DMS153 treated with DMSO at 0.1 percent for 48 hours (cell line): ENCODE data around the gene HMCES.
"Not testable (repeated sequence)": the region's sequence is repeated elsewhere in the genome, so short reads cannot be mapped to it uniquely, and the experiment has no call there.

Experiments used
- DNase-seq: peaks from one replicate; lab custom pipeline; 2025; ENCODE audit not compliant: unreplicated experiment; lab: John Stamatoyannopoulos, UW

The HMCES gene

DNA sequence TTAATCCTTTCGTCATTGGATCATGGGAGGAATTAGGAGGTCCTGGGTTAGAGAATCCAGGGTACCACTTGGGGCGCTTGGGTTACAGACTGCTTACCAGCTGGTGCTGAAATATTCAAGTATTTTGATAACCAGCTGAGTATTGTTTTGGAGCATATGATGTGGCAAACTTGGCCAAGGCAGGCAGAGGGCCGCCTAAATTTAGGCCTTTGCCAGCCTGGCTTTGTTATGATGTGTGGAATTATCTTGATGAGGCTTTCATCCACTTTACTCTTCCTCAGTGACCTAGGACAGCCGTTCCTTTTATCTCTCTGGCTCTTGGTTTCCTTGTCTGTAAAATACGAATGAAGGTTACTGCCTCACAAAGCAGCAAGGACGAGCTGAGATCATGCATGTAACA lies 22.4 kb upstream of the HMCES start:
- DNase-seq, result no peak

DNA sequence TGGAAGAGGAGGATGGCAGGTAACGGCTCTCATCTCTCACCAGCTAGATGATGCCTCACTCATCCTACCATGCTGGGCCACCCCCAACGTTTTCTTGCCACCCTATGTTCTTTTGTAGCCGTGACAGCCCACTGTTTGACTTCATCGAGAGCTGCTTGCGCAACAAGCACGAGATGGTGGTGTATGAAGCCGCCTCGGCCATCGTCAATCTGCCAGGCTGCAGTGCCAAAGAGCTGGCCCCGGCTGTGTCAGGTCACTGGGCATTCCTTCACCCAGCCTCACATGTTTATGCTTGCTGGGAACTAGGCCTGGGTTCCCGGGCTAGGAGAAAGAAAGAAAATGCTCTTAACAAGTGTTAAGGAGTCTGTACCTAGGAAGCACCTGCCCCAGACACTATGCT lies 21.1 kb upstream of the HMCES start:
- DNase-seq, result no peak

DNA sequence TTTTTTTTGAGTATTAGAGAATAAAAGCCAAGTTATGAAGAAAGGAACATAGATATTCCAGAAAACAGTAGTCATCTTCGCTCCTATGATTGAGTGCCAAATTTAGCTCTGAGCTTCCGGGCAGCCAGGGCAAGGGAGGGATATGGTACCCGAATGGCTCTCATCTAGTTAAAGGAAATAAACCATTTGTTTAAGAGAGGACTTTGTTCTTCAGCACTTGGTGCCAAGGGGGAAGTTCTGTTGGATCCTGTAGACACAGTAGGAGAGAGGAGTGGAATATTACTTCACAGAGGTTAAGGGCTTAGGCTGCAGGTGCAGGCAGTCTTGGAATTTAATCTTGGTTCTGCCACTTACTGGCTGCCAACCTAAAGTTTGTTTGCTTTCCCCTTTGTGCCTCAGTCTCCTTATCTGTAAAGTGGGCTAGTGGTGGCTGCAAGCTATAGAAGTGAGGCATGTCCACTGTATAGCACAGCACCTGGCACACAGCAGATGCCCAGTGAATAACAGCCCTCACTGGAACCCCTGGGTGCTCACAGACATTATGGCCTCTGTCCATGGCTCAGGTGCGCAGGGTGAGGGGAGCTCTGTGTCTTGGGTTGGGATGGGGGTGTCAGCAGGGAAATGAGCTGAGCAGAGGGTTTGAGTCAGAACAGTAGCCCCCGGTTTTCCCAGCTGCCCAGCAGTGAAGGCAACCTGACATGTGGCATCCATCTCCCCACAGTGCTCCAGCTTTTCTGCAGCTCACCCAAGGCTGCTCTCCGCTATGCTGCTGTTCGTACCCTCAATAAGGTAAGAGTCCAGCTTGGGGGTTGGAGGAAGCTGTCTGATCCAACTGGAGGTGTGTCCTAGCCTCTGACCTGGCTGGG lies 18.8 kb upstream of the HMCES start:
- no peak for DNase-seq

DNA sequence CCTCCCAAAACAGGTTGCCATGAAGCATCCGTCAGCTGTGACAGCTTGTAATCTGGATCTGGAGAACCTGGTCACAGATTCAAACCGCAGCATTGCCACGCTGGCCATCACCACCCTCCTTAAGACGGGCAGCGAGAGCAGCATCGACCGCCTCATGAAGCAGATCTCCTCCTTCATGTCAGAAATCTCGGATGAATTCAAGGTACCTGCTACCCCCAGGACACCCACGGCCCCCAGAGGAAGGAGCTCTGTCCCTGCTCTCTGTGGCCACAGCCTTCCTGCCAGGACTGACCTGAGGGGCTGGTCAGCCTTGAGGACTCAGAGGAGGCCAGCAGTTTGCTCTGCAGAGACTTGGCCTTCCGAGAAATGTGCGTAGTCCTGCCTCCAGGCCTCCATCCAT lies 18.1 kb upstream of the HMCES start:
- no peak for DNase-seq

DNA sequence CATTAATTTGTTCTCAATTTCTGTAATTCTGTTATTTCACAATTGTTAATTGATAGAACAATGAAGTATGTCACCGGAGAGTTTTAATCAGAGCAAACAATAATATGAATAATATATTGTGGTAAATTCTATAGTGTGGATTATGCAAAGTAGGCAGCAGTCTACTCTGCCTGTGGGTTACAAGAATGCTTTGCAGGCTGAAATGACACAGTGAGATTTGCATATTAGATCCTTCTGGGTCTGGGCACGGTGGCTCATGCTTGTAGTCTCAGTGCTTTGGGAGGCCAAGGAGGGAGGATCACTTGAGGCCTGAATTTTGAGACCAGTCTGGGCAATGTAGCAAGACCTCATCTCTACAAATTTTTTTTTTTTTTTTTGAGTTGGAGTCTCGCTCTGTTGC lies 16.8 kb upstream of the HMCES start:
- DNase-seq, result no peak

DNA sequence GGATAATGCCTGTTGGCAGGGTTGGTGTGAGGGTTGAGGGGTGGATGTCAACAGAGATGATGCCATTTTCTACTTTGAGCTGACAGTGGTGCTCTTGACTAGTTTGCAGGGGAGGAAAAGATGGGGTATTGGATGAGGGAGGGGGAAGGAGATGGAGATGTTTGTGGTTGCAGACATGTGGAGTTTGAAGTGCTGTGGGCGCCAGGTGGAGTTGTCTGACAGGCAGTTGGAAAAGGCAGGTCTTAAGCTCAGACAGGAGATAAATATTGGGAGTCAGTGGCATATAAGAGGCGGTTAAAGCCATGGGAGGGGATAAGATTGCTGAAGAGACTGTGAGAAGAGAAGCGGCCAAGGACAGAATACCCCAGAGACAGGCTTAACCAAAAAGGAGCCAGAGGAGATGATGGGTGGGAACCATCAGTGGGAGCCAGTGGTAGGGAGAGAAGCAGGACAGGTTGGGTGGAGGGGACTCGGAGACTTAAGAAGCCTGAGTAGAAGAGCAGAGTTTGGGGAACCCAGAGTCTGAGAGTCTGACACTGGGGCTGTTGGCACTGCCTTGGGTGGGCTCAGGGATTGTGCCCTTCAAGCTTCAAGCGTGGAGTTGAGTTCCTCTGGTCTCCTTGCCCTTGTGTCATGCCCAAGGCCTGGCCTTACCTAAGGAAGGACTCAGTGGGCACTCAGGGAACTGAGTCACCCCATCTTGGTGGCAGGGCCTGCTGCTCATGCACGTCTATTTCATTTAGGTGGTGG lies 15.3 kb upstream of the HMCES start:
- no peak for DNase-seq

DNA sequence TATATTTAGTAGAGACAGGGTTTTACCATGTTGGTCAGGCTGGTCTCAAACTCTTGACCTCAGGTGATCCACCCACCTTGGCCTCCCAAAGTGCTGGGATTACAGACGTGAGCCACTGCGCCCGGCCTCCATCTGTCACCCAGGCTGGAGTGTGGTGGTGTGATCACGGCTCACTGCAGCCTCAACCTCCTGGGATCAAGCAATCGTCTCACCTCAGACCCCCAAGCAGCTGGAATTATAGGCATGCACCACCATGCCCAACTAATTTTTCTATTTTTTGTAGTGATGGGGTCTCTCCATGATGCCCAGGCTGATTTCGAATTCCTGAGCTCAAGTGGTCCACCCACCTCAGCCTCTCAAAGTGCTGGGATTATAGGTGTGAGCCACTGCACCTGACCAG lies 13.7 kb upstream of the HMCES start:
- DNase-seq, result not testable (repeated sequence)

DNA sequence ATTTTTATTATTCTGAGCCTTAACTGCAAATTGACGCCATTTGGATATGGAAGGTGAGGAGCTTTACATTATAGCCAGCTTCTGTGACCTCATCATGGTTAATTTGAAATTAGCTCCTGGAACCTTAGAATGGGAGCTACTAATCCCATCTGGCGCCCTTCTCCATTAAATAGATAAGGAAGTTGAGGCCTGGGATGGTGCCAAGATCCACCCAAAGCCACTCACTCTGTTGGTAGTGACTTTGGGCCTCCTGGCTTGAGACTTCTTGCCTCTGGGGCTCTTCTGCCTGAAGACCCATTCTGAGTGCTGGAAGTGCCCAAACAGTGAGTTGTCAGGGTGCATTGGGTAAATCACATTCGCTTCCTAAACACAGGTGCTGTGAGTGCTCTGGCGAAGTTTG lies 12.0 kb upstream of the HMCES start:
- DNase-seq, result no peak

DNA sequence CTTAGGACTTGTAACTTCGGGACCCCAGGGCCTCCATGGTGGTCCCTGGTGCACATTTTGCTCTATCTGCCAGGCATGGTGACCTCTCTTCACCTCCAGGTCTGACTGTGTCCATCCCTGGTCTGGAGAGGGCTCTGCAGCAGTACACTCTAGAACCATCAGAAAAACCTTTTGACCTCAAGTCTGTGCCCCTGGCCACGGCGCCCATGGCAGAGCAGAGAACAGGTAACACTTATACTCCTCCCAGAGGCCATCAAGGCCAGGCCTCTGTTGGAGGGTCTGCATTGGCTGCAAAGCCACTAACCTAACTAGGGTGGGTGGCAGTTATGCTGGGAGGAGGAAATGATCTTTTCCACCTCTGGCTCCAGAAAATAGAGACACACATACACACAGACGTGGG lies 10.3 kb upstream of the HMCES start:
- DNase-seq, result no peak

DNA sequence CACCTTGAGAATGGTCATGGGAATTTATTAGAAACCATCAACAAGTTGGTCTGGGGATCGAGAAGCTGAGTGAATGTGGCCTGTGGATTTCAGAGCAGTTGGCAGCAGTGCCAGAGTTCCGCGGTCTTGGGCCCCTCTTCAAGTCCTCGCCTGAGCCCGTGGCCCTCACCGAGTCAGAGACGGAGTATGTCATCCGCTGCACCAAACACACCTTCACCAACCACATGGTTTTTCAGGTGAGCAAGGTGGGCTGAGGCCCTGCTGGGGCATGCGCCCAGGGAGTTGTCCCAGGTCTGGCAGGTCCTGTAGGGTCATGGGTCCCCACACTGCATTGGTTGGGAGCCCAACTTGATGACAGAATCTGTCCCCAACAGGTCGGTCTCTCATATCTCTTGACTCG lies 7.0 kb upstream of the HMCES start:
- no peak for DNase-seq

DNA sequence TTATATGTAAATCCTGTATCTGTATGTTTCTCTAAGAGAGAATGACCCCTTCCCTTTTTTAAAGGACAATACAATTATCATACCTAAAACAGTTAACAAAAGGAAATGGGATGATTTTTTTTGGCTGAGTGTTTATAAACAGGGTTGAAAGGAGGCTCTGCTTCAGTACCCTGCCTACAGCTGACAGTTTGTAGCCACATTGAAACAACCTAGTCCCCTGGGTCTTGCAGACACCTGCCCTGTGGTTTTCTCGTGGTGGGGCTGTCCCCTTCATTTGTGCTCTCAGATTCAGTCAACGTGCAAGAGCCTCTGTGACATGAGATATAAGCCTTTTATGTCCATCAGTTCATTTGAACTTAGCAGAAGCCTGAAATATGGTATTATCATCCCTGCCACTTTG lies 2.3 kb upstream of the HMCES start:
- no peak for DNase-seq

DNA sequence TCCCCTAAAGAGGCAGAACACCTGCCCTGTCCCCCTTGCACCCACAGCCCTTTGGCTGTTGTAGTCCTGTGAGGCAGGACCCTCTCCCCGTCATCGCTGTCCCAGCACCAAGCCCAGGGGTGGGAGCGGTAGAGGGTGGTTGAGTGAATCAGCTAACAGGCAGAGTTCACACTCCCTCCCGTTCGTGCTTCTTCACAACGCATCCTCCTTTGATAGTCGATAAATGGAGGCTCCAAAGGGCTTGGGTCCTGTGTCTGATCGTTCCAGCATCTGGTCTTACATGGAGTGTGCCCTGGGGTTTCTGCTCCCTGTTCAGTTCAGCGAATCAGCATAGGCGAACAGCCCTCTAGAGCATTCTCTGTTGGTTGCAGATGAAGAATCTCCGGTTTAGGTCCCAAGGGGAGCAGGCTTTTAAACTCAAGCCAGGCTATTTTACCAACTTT lies 820 bp upstream of the HMCES start:
- DNase-seq, result no peak

DNA sequence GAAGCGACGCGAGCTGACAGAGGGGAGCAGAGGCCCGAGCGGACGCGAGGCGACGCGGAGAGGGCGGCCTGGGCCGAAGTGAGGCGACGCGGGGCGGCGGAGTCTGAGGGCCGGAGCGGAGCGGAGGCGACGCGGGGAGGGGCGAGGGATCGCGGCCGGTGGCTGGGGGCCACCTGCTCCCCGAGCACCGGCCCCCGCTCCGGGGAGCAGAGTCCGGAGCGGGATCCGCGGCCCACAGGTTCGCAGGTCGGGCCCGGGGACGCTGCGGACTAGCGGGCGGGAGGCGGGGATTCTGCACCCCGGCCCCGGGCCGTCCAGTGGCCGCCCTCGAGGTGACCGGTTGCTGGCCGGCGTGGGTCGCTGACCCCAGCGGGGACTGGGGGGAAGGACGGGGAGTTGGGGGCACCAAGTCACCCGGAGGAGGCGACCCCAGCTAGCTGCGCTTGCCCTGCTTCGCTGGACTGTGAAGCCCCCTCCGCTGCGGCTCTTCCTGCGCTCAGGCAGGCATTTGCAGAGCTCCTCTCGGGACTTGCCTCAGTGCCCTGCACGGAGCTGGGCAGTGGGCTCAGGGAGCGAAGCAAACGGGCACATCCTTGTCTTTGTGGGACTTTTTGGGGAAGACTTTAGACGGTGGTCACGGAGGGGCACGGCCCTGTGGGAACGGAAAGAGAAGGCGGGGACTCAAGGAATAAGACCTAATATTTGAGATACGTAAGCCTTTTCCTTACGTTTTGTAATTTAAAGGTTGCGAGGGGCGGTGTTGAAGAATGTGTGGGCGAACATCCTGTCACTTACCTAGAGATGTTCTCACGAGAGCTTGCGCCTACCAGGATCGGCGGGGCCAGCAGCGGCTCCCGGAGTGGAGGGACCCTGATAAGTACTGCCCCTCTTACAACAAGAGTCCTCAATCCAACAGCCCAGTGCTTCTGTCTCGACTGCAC lies 566 bp downstream of the HMCES start:
- peak; percentile 45 for DNase-seq

DNA sequence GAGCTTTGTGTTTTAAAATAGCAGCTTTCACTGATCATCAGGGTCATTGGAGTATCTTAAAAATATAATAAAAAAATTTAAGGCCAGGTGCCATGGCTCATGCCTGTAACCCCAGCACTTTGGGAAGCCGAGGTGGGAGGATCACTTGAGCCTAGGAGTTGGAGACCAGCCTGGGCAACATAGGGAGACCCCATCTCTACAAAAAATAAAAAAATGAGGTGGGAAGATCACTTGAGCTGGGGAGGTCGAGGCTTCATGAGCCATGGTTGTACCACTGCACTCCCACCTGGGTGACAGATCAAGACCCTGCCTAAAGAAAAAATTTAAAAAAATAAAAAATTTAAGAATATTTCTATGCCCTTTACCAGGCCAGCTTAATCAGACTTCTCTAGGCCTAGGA lies 1.5 kb downstream of the HMCES start:
- DNase-seq, result no peak

DNA sequence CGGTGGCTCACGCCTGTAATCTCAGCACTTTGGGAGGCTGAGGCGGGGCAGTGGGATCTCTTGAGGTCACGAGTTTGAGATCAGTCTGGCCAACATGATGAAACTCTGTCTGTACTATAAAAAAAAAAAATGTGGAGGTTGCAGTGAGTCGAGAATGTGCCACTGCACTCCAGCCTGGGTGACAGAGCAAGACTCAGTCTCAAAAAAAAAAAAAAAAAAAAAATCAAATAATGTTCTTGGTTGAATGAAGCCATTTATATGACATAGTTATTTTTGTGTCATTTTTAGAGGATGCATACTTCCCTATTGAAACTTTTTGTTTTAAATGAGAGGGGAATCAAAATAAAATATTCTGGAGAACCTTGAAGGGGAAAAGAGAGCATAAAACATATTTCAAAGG lies 3.1 kb downstream of the HMCES start:
- DNase-seq, result no peak

DNA sequence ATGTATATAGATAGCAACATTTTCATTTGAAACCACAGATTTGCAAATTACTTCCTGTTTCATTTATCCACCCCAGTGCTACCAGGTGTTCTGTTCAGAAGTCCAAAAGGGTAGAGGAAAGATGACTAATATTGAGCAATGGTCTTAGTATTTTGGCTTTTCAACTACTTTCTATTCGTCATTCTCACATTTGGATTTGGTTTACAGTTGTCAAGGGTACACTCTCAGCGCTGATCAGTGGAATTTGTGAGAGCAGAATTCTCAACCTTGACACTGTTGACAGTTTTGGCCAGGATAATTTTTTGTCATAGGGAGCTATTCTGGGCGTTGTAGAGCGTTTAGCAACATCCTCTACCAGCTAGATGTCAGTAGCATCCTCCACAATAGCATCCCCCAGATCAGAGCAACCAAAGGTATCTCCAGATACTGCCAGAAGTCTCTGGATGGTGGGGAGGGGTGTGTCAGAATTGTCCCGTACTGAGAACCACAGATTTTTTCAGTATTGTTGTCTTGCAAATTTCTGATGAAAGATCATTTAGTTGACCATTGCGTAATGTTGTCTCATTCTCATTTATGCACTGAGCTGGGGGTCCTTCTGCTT lies 4.2 kb downstream of the HMCES start:
- no peak for DNase-seq

DNA sequence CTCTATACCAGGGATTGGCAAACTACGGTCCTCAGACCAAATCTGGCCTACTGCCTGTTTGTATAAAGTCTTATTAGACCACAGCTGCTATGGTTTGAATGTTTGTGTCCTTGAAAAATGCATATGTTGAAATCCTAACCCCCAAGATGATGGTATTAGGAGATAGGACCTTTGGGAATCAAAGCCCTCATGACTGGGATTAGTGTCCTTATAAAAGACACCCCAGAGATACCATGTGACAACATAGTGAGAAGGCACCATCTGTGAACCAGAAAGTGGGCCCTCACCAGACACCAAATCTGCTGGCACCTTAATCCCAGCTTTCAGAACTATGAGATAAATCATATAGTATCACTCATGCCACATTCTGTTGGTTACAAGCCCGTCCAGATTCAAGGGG lies 7.4 kb downstream of the HMCES start:
- DNase-seq, result no peak

DNA sequence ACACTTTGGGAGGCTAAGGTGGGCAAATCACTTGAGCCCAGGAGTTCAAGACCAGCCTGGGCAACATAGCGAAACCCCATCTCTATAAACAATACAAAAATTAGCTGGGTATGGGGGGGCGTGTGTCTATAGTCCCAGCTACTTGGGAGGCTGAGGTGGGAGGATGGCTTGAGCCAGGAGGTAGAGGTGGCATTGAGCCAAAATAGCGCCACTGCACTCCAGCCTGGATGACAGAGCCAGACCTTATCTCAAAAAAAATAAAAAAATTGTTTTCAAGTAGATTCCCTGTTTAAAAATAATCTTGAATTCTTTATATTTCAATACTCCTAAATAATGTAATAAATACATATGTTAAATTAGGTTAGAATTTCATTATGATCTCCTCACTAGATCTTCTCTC lies 9.8 kb downstream of the HMCES start:
- DNase-seq, result no peak

DNA sequence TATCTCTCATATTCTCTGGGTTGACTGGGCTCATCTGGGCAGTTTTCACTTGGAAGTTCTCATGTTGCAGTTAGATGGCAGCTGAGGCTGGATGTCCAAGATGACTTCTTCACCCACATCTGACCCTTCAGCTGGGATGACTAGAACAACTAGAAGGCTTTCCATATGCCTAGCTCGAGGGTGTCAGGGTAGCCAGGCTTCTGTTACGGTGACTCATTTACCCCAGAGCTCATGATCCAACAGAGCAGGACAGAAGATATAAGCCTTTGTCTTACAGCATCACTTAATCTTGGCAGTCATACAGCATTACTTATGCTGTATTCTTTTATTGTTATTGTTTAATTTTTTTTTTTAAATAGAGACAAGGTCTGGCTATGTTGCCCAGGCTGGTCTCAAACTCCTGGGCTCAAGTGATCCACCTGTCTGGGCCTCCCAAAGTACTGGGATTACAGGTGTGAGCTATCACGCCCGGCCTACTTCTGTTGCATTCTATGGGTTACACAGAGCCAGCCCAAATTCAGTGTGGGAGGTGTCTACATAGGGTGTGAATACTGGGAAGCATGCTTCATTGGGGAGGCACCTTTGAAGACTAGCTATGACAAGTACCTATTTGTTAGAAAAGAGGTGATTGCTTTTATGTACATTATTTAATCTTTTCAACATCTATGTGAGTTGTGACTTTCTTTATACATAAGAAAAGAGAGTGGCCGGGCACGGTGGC lies 10.7 kb downstream of the HMCES start:
- no peak for DNase-seq

DNA sequence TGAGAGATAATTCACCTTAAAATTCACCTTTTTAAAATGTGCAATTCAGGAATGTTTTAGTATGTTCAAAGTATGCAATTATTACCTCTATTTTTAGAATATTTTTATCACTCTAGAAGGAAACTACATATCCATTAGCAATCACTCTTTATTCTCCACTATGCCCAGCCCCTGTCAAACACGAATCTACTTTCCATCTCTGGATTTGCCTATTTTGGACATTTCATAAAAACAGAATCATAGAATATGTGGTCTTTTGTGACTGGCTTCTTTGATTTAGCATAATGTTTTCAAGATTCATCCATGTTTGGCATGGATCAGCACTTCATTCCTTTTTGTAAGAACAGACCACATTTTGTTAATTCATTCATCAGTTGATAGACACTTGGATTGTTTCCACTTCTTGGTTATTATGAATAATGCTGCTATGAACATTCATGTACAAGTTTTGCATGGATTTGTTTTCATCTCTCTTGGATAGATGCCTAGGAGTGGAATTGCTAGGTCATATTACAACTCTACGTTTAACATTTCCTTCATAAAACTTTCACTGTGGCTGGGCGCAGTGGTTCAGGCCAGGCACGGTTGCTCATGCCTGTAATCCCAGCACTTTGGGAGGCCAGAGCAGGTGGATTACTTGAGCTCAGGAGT lies 12.7 kb downstream of the HMCES start:
- DNase-seq, result no peak
